SK-N-SH (cell line): ENCODE data around the gene CEP19. TPM values are rescaled to one million over a fixed set of nuclear protein-coding genes. Genes with fewer than 3 reads are reported as not detected.

Source experiments
- CTCF ChIA-PET: fragments of 300-600, 350-600 bp; formaldehyde crosslinking; extraction: SDS; loops from one replicate; lab custom pipeline; 2021; lab: Yijun Ruan, JAX
- POLR2A ChIA-PET: fragments of 350-600 bp; sonication (Branson Sonifier 250); formaldehyde crosslinking; extraction: SDS; loops from one replicate; lab custom pipeline; 2020; ENCODE audit warnings: antibody characterized with exemption, inconsistent platforms; lab: Yijun Ruan, JAX
- DNase-seq: peaks from one replicate; pipeline ENCODE4 v3.0.0; 2012
- H2AFZ ChIP-seq: fragments of 200-600 bp; sonication (generic); 2 replicates; pipeline ENCODE4 v1.8.1; 2016; ENCODE audit warnings: antibody characterized with exemption, mild to moderate bottlenecking, low read depth
- H3F3A ChIP-seq: fragments of 200-600 bp; sonication (generic); replicated peaks from 2 replicates; pipeline ENCODE3; 2016; ENCODE audit warnings: antibody characterized with exemption, mild to moderate bottlenecking; ENCODE audit not compliant: insufficient read depth
- H3K27ac ChIP-seq, 2 experiments: fragments of 200-500 bp in 1 of 2; fragments of 200-600 bp in 1 of 2; sonication (Bioruptor generic) in 1 of 2; sonication (generic), shearing (Covaris generic) in 1 of 2; 2 replicates each; pipeline versions ENCODE4 v1.5.1 to v1.6.1; 2014 to 2016; ENCODE audit warnings: low read depth in 2 of 2, inconsistent platforms in 1 of 2, low read length in 1 of 2, mild to moderate bottlenecking in 1 of 2, mixed read lengths in 1 of 2
- H3K27me3 ChIP-seq: fragments of 200-600 bp; sonication (generic), shearing (Covaris generic); 2 replicates; pipeline ENCODE4 v1.6.1; 2016; ENCODE audit warnings: mixed run types; ENCODE audit not compliant: insufficient read depth
- H3K36me3 ChIP-seq, 2 experiments: fragments of 200-500 bp in 1 of 2; fragments of 200-600 bp in 1 of 2; sonication (Bioruptor generic) in 1 of 2; sonication (generic) in 1 of 2; replicated peaks in 1 of 2; 2 replicates each; pipeline versions ENCODE3 to v1.5.1; 2014 to 2016; ENCODE audit warnings: low read length in 1 of 2, mild to moderate bottlenecking in 1 of 2; ENCODE audit not compliant: insufficient read depth in 2 of 2, control insufficient read depth in 1 of 2
- H3K4me1 ChIP-seq, 2 experiments: fragments of 200-500 bp in 1 of 2; fragments of 200-600 bp in 1 of 2; sonication (Bioruptor generic) in 1 of 2; sonication (generic), shearing (Covaris generic) in 1 of 2; 2 replicates each; pipeline versions ENCODE4 v1.5.1 to v1.6.1; 2014 to 2016; ENCODE audit warnings: low read depth in 1 of 2, low read length in 1 of 2, mixed run types in 1 of 2; ENCODE audit not compliant: insufficient read depth in 2 of 2, control insufficient read depth in 1 of 2
- H3K4me2 ChIP-seq: fragments of 200-600 bp; sonication (generic), shearing (Covaris generic); 2 replicates; pipeline ENCODE4 v1.6.1; 2017; ENCODE audit warnings: mixed run types
- H3K4me3 ChIP-seq, 2 experiments: fragments of 200-500 bp in 1 of 2; fragments of 200-600 bp in 1 of 2; sonication (Bioruptor generic) in 1 of 2; sonication (generic), shearing (Covaris generic) in 1 of 2; 2 replicates each; pipeline versions ENCODE4 v1.5.1 to v1.8.1; 2014 to 2016; ENCODE audit warnings: low read depth in 2 of 2, inconsistent platforms in 1 of 2, low read length in 1 of 2, mild to moderate bottlenecking in 1 of 2, mixed read lengths in 1 of 2, moderate library complexity in 1 of 2
- H3K79me2 ChIP-seq: fragments of 200-600 bp; sonication (generic); 2 replicates; pipeline ENCODE4 v1.8.1; 2017; ENCODE audit warnings: mild to moderate bottlenecking; ENCODE audit not compliant: insufficient read depth
- H3K9ac ChIP-seq: fragments of 200-600 bp; sonication (generic); 2 replicates; pipeline ENCODE4 v1.6.1; 2017; ENCODE audit warnings: mixed run types
- H3K9me2 ChIP-seq: fragments of 200-600 bp; sonication (generic); 2 replicates; pipeline ENCODE4 v1.6.1; 2017; ENCODE audit warnings: mixed run types
- H3K9me3 ChIP-seq: fragments of 200-600 bp; sonication (generic); 2 replicates; pipeline ENCODE4 v1.6.1; 2017; ENCODE audit warnings: mixed run types, mild to moderate bottlenecking, moderate library complexity
- H4K20me1 ChIP-seq: fragments of 200-600 bp; sonication (generic); 2 replicates; pipeline ENCODE4 v1.6.1; 2017; ENCODE audit warnings: mild to moderate bottlenecking, mixed run types; ENCODE audit not compliant: insufficient read depth
- CHD2 ChIP-seq: fragments of 150-350 bp; IDR thresholded peaks from 2 replicates; pipeline ENCODE4 v1.6.1; 2018; ENCODE audit warnings: low read length; ENCODE audit not compliant: partially characterized antibody
- CTCF ChIP-seq: fragments of 200-600 bp; sonication (generic); IDR thresholded peaks from 2 replicates; pipeline ENCODE4 v1.6.1; 2017; ENCODE audit warnings: antibody characterized with exemption, mild to moderate bottlenecking, moderate library complexity
- GABPA ChIP-seq: IDR thresholded peaks from 2 replicates; pipeline ENCODE4 v1.4.0; 2012; ENCODE audit warnings: low read depth, mild to moderate bottlenecking
- JUND ChIP-seq: IDR thresholded peaks from 2 replicates; pipeline ENCODE4 v1.4.0; 2012
- MAX ChIP-seq: IDR thresholded peaks from 2 replicates; pipeline ENCODE4 v1.4.0; 2012; ENCODE audit warnings: low read depth
- MXI1 ChIP-seq: IDR thresholded peaks from 2 replicates; pipeline ENCODE4 v1.6.1; 2012; ENCODE audit warnings: mild to moderate bottlenecking, low read depth, low read length, improper control_type of control experiment
- POLR2AphosphoS5 ChIP-seq: IDR thresholded peaks from 2 replicates; pipeline ENCODE4 v1.6.1; 2012; ENCODE audit warnings: low read depth, low read length
- RXRA ChIP-seq: IDR thresholded peaks from 2 replicates; pipeline ENCODE4 v1.4.0; 2012; ENCODE audit warnings: low read depth, mild to moderate bottlenecking, borderline replicate concordance
- SMC3 ChIP-seq: IDR thresholded peaks from 2 replicates; pipeline ENCODE4 v1.6.1; 2012; ENCODE audit warnings: low read depth, low read length, improper control_type of control experiment
- USF1 ChIP-seq: IDR thresholded peaks from 2 replicates; pipeline ENCODE4 v1.4.0; 2012; ENCODE audit warnings: low read depth, borderline replicate concordance
- WGBS: methylation state at CpG from one replicate; pipeline ENCODE4 v1.1.6; 2017; ENCODE audit warnings: low lambda C conversion rate; 5-methylcytosine and 5-hydroxymethylcytosine counted together
- polyA plus RNA-seq, 3 experiments: library from polyadenylated mRNA; depleted of rRNA; stranded (reverse); fragments of >200 nt; gene quantifications; 2 replicates each; pipeline ENCODE4 v1.2.3, GENCODE V29; 2012

Gene CEP19
- polyA plus RNA-seq, 1 of the 3 experiments (the other 2 are of a cell fraction): 2.6 TPM

GRCh38 chr3:196684548-196685407, 27.3 kb downstream of the CEP19 start (continued):
- TF ChIP-seq MXI1: no peak
- TF ChIP-seq CHD2: peak; percentile 41
- peak; percentile 46; the same call in 1 of the 2 replicates for TF ChIP-seq MAX
- no peak for TF ChIP-seq USF1
- peak; percentile 94 for TF ChIP-seq SMC3
- no peak for TF ChIP-seq POLR2AphosphoS5
- no peak for TF ChIP-seq JUND
- no peak for TF ChIP-seq GABPA
- peak; percentile 85 for TF ChIP-seq CTCF

GRCh38 chr3:196677931-196678330, 34.1 kb downstream of the CEP19 start:
- ChIA-PET CTCF (interaction anchor here (1.1 to 5.2 kb wide), 4 partner anchors 9 to 149 kb away, joined by 3 to 37 read pairs (median 12); no protein-coding TSS in a partner anchor), POLR2A (no interaction called here)
- H4K20me1 ChIP-seq: no peaks in the 10 kb centered on the region
- no peak overlapping the region for H2AFZ ChIP-seq
- no peak for DNase-seq
- H3K9me2 ChIP-seq: no peaks in the 10 kb centered on the region
- H3K4me3 ChIP-seq: no peak overlapping the region
- H3K9ac ChIP-seq: no peak overlapping the region
- TF ChIP-seq CTCF (no peak), RXRA (no peak)
- no peak overlapping the region for H3K4me2 ChIP-seq
- no peaks in the 10 kb centered on the region for H3K9me3 ChIP-seq
- no peaks in the 10 kb centered on the region for H3K79me2 ChIP-seq
- H3K36me3 ChIP-seq: no peaks in the 10 kb centered on the region
- no peak overlapping the region for H3K27ac ChIP-seq
- H3K27me3 ChIP-seq: no peaks in the 10 kb centered on the region; the same call in 1 of the 2 replicates
- WGBS: 74% methylated on average over 1 of the region's 1 CpG
- H3K4me1 ChIP-seq: no peaks in the 10 kb centered on the region
- H3F3A ChIP-seq: no peaks in the 10 kb centered on the region
